CD4-positive, alpha-beta T cell treated with Interleukin-4 for 1 hour (primary cell): ENCODE measurements around the gene TBC1D24.

Source experiments
- DNase-seq, 2 donors: peaks; one replicate each; pipeline ENCODE4 v3.0.0-alpha.2; 2020 to 2022

Gene TBC1D24

GRCh38 chr16:2500430-2500917 is 25.5 kb downstream of the TBC1D24 start:
- no peak for DNase-seq

- peak; percentile 80 to 82 for DNase-seq
Observed at GRCh38 chr16:2500918-2501750, 26.2 kb downstream of the TBC1D24 start.

GRCh38 chr16:2501946-2502895 is 27.3 kb downstream of the TBC1D24 start:
- no peak for DNase-seq

GRCh38 chr16:2505695-2506094 is 30.8 kb downstream of the TBC1D24 start:
- no peak for DNase-seq

GRCh38 chr16:2507052-2507659 is 32.2 kb downstream of the TBC1D24 start:
- peak in 1 of 2 donors; percentile 70 for DNase-seq

GRCh38 chr16:2507665-2508064 is 32.7 kb downstream of the TBC1D24 start:
- peak in 1 of 2 donors; percentile 54 for DNase-seq

GRCh38 chr16:2508722-2509400 is 33.9 kb downstream of the TBC1D24 start:
- no peak for DNase-seq

- DNase-seq: no peak
Observed at GRCh38 chr16:2511128-2511800, 36.3 kb downstream of the TBC1D24 start.

GRCh38 chr16:2511996-2512734 is 37.2 kb downstream of the TBC1D24 start:
- DNase-seq: no peak

- peak; percentile 37 to 46 for DNase-seq
Observed at GRCh38 chr16:2512735-2513404, 37.9 kb downstream of the TBC1D24 start.

GRCh38 chr16:2513405-2514332 is 38.7 kb downstream of the TBC1D24 start, which contains the start of gene ATP6V0C:
Gene ATP6V0C (plus strand): TSS chr16:2513952. CDS start chr16:2514104, 152 bp downstream.
- DNase-seq: peak; percentile 93 to 94

GRCh38 chr16:2514333-2515179 is 39.6 kb downstream of the TBC1D24 start:
- peak; percentile 46 to 58 for DNase-seq

- no peak for DNase-seq
Observed at GRCh38 chr16:2515180-2515851, 40.4 kb downstream of the TBC1D24 start.

GRCh38 chr16:2516391-2517240 is 41.7 kb downstream of the TBC1D24 start:
- DNase-seq: peak in 1 of 2 donors; percentile 51

- no peak for DNase-seq
Observed at GRCh38 chr16:2517954-2518605, 43.2 kb downstream of the TBC1D24 start.
